ENCODE data around the gene SMYD4. TPM values are rescaled to one million over a fixed set of nuclear protein-coding genes. Genes with fewer than 3 reads are reported as not detected.

The SMYD4 gene
- total RNA-seq, 1 donor from 2014 or later, result 4.6 TPM

DNA sequence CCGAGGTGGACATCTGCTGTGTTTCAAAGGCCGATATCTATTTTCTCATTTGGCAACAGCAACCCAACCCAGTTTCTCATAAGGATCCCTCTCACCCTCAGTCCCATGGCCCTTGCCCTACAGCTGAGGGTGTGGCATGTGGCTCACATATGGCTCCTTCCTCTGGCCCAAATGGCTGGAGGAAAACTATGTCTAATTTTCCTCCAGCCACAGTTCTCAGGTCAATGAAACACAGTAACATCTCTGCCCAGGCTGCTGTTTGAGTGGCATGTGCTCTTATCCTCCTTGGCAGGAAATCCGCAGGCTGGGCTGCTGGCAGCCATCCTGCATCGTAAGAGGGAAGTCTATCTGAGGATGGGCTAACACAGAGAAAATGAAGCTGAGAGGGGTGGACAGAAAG, 43.8 kb downstream of the SMYD4 start:
- no peak for DNase-seq (ENCODE audit: low read depth)
- TF ChIP-seq, protein P1, sequence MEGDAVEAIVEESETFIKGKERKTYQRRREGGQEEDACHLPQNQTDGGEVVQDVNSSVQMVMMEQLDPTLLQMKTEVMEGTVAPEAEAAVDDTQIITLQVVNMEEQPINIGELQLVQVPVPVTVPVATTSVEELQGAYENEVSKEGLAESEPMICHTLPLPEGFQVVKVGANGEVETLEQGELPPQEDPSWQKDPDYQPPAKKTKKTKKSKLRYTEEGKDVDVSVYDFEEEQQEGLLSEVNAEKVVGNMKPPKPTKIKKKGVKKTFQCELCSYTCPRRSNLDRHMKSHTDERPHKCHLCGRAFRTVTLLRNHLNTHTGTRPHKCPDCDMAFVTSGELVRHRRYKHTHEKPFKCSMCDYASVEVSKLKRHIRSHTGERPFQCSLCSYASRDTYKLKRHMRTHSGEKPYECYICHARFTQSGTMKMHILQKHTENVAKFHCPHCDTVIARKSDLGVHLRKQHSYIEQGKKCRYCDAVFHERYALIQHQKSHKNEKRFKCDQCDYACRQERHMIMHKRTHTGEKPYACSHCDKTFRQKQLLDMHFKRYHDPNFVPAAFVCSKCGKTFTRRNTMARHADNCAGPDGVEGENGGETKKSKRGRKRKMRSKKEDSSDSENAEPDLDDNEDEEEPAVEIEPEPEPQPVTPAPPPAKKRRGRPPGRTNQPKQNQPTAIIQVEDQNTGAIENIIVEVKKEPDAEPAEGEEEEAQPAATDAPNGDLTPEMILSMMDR (conservative IDR thresholded peaks at IDR 0.05; ENCODE audit: low read depth, low read length), result no peak

DNA sequence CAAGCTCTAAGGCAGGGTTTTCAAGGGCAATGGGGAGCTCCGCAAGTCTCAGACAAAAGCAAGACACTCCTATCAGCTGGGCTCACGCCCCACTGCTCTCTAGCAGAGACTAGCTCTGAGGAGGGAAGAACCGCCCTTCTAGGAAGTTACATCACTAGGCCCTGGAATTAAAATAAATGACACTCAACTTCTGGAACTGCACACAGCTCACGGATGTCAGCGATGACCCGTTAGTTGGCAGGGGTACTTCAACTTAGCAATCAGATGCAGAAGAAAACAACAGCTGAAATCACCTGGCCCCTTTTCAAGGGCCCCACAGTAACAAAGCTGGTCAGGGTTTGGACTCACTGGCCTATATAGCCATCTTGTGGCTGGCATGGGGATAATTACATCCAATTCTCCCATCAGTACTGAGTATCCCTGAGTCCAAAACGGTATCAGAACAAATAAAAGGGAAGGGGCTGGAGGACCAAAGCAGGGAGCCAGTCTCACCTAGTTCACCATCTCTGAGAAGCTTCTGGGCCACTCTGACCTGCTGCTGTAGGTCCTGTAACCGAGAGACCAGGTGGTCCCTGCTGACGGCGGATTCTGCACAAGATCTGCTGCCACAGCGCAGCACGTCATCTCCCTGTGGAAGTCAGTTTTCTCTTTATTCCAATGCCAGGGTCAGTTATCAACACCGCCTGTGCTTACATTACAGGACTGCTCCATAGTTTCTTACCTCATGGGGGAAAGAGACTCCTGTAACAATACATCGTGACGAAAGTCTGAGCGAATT, 45.7 kb downstream of the SMYD4 start:
- TF ChIP-seq, protein P1 (conservative IDR thresholded peaks at IDR 0.05; ENCODE audit: low read depth, low read length), result peak; percentile 77
- DNase-seq (ENCODE audit: low read depth), result peak; percentile 70

More for the DNA sequence above, 43.8 kb downstream of the SMYD4 start:
- no peak overlapping the region for H3K4me3 ChIP-seq (ENCODE audit: low read depth, low read length)

DNA sequence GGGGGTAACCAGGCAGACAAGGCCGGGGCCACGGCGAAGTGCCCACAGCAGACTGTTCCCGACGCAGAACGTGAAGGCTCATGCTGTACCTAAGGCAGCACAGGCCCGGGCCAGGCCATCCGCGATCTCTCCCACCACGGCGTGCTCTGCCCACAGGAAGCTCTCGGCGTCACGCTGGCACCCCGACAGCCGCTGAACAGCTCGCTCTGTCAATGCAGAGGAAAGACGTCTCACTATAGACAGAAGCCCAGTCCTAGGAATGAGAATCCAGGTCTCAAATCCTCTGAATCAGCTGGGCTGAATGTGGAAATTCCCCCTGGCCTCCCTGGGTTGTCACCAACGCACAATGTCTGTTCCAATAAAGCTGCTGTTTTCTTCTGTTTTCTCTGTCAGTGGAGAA, 46.4 kb downstream of the SMYD4 start:
- TF ChIP-seq, protein P1 (conservative IDR thresholded peaks at IDR 0.05; ENCODE audit: low read depth, low read length), result no peak
- H3K4me3 ChIP-seq (ENCODE audit: low read depth, low read length), result no peak overlapping the region
- DNase-seq (ENCODE audit: low read depth), result no peak

More for the DNA sequence above, 45.7 kb downstream of the SMYD4 start:
- H3K4me3 ChIP-seq (ENCODE audit: low read depth, low read length), result no peak overlapping the region

DNA sequence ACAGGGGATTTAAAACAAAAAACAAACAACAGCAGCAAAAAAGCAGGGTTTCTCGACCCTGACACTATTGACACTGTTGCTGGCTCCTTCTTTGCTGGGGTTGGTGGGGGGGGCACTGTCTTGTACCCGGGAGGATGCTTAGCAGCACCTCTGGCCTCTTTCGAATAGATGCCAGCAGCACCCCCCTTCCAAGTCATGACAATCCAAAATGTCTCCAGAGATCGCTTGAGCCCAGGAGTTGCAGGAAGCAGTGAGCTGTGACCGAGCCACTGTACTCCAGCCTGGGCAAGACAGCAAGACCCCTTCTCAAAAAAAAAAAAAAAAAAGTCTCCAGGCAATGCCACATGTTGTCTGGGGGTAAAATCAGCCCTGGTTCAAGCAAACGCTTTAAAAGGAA, 47.5 kb downstream of the SMYD4 start:
- no peak overlapping the region for H3K4me3 ChIP-seq (ENCODE audit: low read depth, low read length)
- TF ChIP-seq, protein P1 (conservative IDR thresholded peaks at IDR 0.05; ENCODE audit: low read depth, low read length), result no peak
- DNase-seq (ENCODE audit: low read depth), result no peak

DNA sequence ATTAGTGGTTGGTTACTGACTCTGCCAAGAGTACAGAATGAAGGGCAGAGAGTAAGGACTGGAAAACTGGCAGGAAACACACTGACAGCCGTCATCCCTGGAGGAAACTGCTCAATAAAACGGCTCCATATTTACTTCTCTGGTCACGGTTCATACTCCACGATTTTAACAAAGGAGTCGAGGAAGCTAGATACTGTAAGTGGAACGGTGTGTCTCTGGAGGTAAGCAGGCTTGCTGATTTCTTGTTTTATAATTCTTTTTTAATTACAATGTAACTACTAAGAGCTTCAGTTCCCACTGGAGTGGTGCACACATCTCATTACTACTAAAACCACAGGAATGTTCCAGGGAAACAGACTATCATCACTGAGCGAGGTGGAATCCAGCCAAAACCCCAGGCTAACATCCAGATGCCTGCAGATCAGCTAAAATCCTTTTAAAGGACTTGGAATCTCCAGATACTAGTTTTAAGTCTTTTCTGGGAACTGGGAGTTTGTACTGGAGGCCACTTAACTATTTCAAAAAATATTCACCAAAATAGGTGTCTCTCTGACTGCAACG, 50.1 kb downstream of the SMYD4 start:
- peak; percentile 78 for DNase-seq (ENCODE audit: low read depth)
- TF ChIP-seq, protein P1 (conservative IDR thresholded peaks at IDR 0.05; ENCODE audit: low read depth, low read length), result no peak
- no peak overlapping the region for H3K4me3 ChIP-seq (ENCODE audit: low read depth, low read length)

DNA sequence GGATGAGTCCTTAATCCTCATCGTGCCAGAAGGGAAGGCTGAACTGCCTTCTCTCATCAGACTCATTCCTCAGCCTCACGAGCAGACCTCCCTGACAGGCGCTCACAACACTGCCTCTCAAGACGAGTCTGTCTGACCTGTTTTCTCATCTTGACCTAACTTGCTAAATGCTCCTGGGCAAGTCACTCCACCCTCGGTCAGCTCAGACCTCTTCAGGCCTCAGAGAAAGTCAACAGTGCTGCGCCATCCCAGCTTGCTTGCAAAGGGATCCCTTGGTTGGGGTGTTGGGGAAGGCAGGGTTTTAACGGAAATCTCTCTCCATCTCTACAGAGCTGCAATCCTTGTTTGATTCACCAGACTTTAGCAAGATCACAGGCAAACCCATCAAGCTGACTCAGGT, 52.8 kb downstream of the SMYD4 start:
- no peak for DNase-seq (ENCODE audit: low read depth)
- no peak overlapping the region for H3K4me3 ChIP-seq (ENCODE audit: low read depth, low read length)
- TF ChIP-seq, protein P1 (conservative IDR thresholded peaks at IDR 0.05; ENCODE audit: low read depth, low read length), result no peak
